ELF-1 (cell line): ENCODE data around the gene ARSI.

Experiments
- DNase-seq: peaks from one replicate; pipeline ENCODE4 v3.0.0-alpha.2; 2016; ENCODE audit warnings: low read depth, low spot score

Gene ARSI

GRCh38 chr5:150327139-150327538 is 24.4 kb upstream of the ARSI start:
- DNase-seq: no peak

GRCh38 chr5:150326707-150327106 is 24.0 kb upstream of the ARSI start:
- DNase-seq: no peak

- no peak for DNase-seq
Observed at GRCh38 chr5:150325426-150325825, 22.7 kb upstream of the ARSI start.

- DNase-seq: no peak
Observed at GRCh38 chr5:150323819-150324218, 21.1 kb upstream of the ARSI start.

GRCh38 chr5:150323092-150323491 is 20.4 kb upstream of the ARSI start:
- no peak for DNase-seq

GRCh38 chr5:150322202-150322601 is 19.5 kb upstream of the ARSI start:
- DNase-seq: no peak

- DNase-seq: no peak
Observed at GRCh38 chr5:150321784-150322183, 19.1 kb upstream of the ARSI start.

GRCh38 chr5:150321211-150321610 is 18.5 kb upstream of the ARSI start:
- DNase-seq: no peak

GRCh38 chr5:150320044-150320613 is 17.4 kb upstream of the ARSI start:
- peak; percentile 69 for DNase-seq

- DNase-seq: no peak
Observed at GRCh38 chr5:150319484-150319790, 16.7 kb upstream of the ARSI start.

GRCh38 chr5:150318613-150319483 is 16.1 kb upstream of the ARSI start:
- peak; percentile 44 for DNase-seq

- peak; percentile 94 for DNase-seq
Observed at GRCh38 chr5:150317048-150318003, 14.6 kb upstream of the ARSI start.

- no peak for DNase-seq
Observed at GRCh38 chr5:150316320-150316719, 13.6 kb upstream of the ARSI start.

- DNase-seq: no peak
Observed at GRCh38 chr5:150315245-150315644, 12.5 kb upstream of the ARSI start.

GRCh38 chr5:150313921-150314716 is 11.4 kb upstream of the ARSI start:
- DNase-seq: no peak

- DNase-seq: no peak
Observed at GRCh38 chr5:150313501-150313900, 10.8 kb upstream of the ARSI start.

- no peak for DNase-seq
Observed at GRCh38 chr5:150312518-150312917, 9.8 kb upstream of the ARSI start.

GRCh38 chr5:150311015-150311692 is 8.4 kb upstream of the ARSI start:
- peak; percentile 58 for DNase-seq

- no peak for DNase-seq
Observed at GRCh38 chr5:150310246-150310645, 7.5 kb upstream of the ARSI start.

- DNase-seq: no peak
Observed at GRCh38 chr5:150309886-150310239, 7.2 kb upstream of the ARSI start.
